Stimulated activated CD8-positive, alpha-beta memory T cell treated with anti-CD3 and anti-CD28 coated beads, Interleukin-2, amount 100 ng/mL, for 48 hours (primary cell): ENCODE measurements around the gene ANAPC15.

Experiments used
- DNase-seq, 2 donors: peaks; one replicate each; pipeline ENCODE4 v3.0.0-alpha.2; 2020; ENCODE audit warnings: low read depth in 2 of 2

ANAPC15 gene

GRCh38 chr11:72085621-72086351 lies 26.7 kb downstream of the ANAPC15 start:
- no peak for DNase-seq

- DNase-seq = no peak
Measured at GRCh38 chr11:72084965-72085364, 27.5 kb downstream of the ANAPC15 start.

- DNase-seq = no peak
Measured at GRCh38 chr11:72084076-72084475, 28.4 kb downstream of the ANAPC15 start.

GRCh38 chr11:72083414-72083813 lies 29.1 kb downstream of the ANAPC15 start:
- DNase-seq = no peak

GRCh38 chr11:72081821-72082453 lies 30.6 kb downstream of the ANAPC15 start:
- DNase-seq = no peak

- no peak for DNase-seq
Measured at GRCh38 chr11:72081184-72081644, 31.3 kb downstream of the ANAPC15 start.

- DNase-seq = peak; percentile 95 to 98
Measured at GRCh38 chr11:72080326-72081183, 31.9 kb downstream of the ANAPC15 start, which contains the start of the genes LRRC51 and NUMA1. Gene LRRC51, plus strand, starts transcription at chr11:72080850. Its CDS starts 8,234 bp downstream, at chr11:72089084. Gene NUMA1, minus strand, starts transcription at chr11:72080542. Its CDS starts 44,599 bp downstream, at chr11:72035943.

GRCh38 chr11:72079819-72080325 lies 32.6 kb downstream of the ANAPC15 start:
- no peak for DNase-seq

- no peak for DNase-seq
Measured at GRCh38 chr11:72078477-72078876, 34.0 kb downstream of the ANAPC15 start.

- DNase-seq = no peak
Measured at GRCh38 chr11:72075756-72076155, 36.7 kb downstream of the ANAPC15 start.

GRCh38 chr11:72075109-72075508 lies 37.4 kb downstream of the ANAPC15 start:
- no peak for DNase-seq

GRCh38 chr11:72072348-72072747 lies 40.1 kb downstream of the ANAPC15 start:
- DNase-seq = no peak

- no peak for DNase-seq
Measured at GRCh38 chr11:72070491-72070890, 42.0 kb downstream of the ANAPC15 start.

- no peak for DNase-seq
Measured at GRCh38 chr11:72069787-72070251, 42.7 kb downstream of the ANAPC15 start.

- no peak for DNase-seq
Measured at GRCh38 chr11:72069200-72069599, 43.3 kb downstream of the ANAPC15 start.

GRCh38 chr11:72067676-72068075 lies 44.8 kb downstream of the ANAPC15 start:
- no peak for DNase-seq

- no peak for DNase-seq
Measured at GRCh38 chr11:72067266-72067665, 45.2 kb downstream of the ANAPC15 start.

- no peak for DNase-seq
Measured at GRCh38 chr11:72066855-72067254, 45.6 kb downstream of the ANAPC15 start.

GRCh38 chr11:72061739-72062396 lies 50.6 kb downstream of the ANAPC15 start:
- no peak for DNase-seq
